CD4-positive, alpha-beta T cell (primary cell): ENCODE data around the gene KRT1. TPM values are rescaled to one million over a fixed set of nuclear protein-coding genes. Genes with fewer than 3 reads are reported as not detected.

Experiments
- ATAC-seq: fragments of 200-7000 bp; cut with Tn5 transposase; one replicate; pipeline ENCODE4 v1.10.0; 2022; ENCODE audit warnings: mild to moderate bottlenecking; ENCODE audit not compliant: poor library complexity
- CTCF ChIA-PET: fragments of 350-600 bp; sonication (Branson Sonifier 250); formaldehyde crosslinking; loops from one replicate; lab custom pipeline; 2021; ENCODE audit warnings: antibody characterized with exemption, inconsistent platforms; lab: Charles Lee
- POLR2A ChIA-PET: fragments of 350-600 bp; sonication (Branson Sonifier 250); formaldehyde crosslinking; loops from one replicate; lab custom pipeline; 2021; ENCODE audit warnings: antibody characterized with exemption, inconsistent platforms; lab: Charles Lee
- DNase-seq, 14 experiments: peaks; one replicate each; pipeline ENCODE4 v3.0.0-alpha.2; 2013 to 2020; ENCODE audit warnings: mixed read lengths in 2 of 14
- H3K27ac ChIP-seq, 2 donors: one replicate each; pipeline versions ENCODE4 v1.5.1 to v1.7.0; 2013; ENCODE audit warnings: low read length in 2 of 2, low read depth in 1 of 2, mild to moderate bottlenecking in 1 of 2
- H3K27me3 ChIP-seq, 2 experiments: 1 replicate in 1 of 2; 2 replicates in 1 of 2; pipeline versions ENCODE4 v1.6.1 to v1.7.0; 2013; ENCODE audit warnings: low read length in 2 of 2, control low read depth in 1 of 2, mild to moderate bottlenecking in 1 of 2, moderate library complexity in 1 of 2; ENCODE audit not compliant: insufficient read depth in 2 of 2, control insufficient read depth in 1 of 2
- H3K36me3 ChIP-seq: one replicate; pipeline ENCODE4 v1.6.1; 2013; ENCODE audit warnings: low read length, control low read depth; ENCODE audit not compliant: insufficient read depth
- H3K4me1 ChIP-seq: one replicate; pipeline ENCODE4 v1.6.1; 2013; ENCODE audit warnings: low read length, control low read depth; ENCODE audit not compliant: insufficient read depth
- H3K4me3 ChIP-seq: one replicate; pipeline ENCODE4 v1.5.1; 2013; ENCODE audit warnings: mild to moderate bottlenecking, low read length, moderate library complexity
- H3K9me3 ChIP-seq, 2 experiments: 1 replicate in 1 of 2; 2 replicates in 1 of 2; pipeline versions ENCODE4 v1.6.1 to v1.7.0; 2013; ENCODE audit warnings: low read length in 2 of 2, mild to moderate bottlenecking in 2 of 2, control low read depth in 1 of 2, moderate library complexity in 1 of 2; ENCODE audit not compliant: control insufficient read depth in 1 of 2, insufficient read depth in 1 of 2
- H3K27ac Mint-ChIP-seq: one replicate; pipeline ENCODE4 v1.8.0; 2020; ENCODE audit warnings: mixed read lengths
- H3K27me3 Mint-ChIP-seq: one replicate; pipeline ENCODE4 v1.8.0; 2021; ENCODE audit warnings: mixed read lengths
- H3K36me3 Mint-ChIP-seq: one replicate; pipeline ENCODE4 v1.8.0; 2021; ENCODE audit warnings: low read depth, mixed read lengths
- H3K4me1 Mint-ChIP-seq: one replicate; pipeline ENCODE4 v1.8.0; 2021; ENCODE audit warnings: low read depth, mixed read lengths
- H3K4me3 Mint-ChIP-seq: one replicate; pipeline ENCODE4 v1.8.0; 2020; ENCODE audit warnings: mild to moderate bottlenecking, mixed read lengths
- H3K9me3 Mint-ChIP-seq: one replicate; pipeline ENCODE4 v1.8.0; 2020; ENCODE audit warnings: mixed read lengths
- intact Hi-C, 2 experiments: fragments of 100-400 bp; cut with DNase I in 1 of 2; cut with micrococcal nuclease in 1 of 2; formaldehyde crosslinking; loops; one replicate each; pipeline versions ENCODE4 v1.15.1 to v1.9.0; 2023 to 2025; cut with DNase I, micrococcal nuclease
- total RNA-seq, 174 experiments: library from RNA in 2 of 174; stranded (reverse) in 2 of 174; gene quantifications; one replicate each; pipeline ENCODE4 v1.2.3 and lab custom pipeline; 2021 to 2026
- TF ChIP-seq, protein P1 (sequence below): fragments of 200-600 bp; IDR thresholded peaks from one replicate; pipeline ENCODE4 v1.8.0; 2022; ENCODE audit warnings: antibody characterized with exemption, mild to moderate bottlenecking

KRT1 gene
- total RNA-seq, 2 experiments from 2014 or later = 3.9 to 4.0 TPM

DNA sequence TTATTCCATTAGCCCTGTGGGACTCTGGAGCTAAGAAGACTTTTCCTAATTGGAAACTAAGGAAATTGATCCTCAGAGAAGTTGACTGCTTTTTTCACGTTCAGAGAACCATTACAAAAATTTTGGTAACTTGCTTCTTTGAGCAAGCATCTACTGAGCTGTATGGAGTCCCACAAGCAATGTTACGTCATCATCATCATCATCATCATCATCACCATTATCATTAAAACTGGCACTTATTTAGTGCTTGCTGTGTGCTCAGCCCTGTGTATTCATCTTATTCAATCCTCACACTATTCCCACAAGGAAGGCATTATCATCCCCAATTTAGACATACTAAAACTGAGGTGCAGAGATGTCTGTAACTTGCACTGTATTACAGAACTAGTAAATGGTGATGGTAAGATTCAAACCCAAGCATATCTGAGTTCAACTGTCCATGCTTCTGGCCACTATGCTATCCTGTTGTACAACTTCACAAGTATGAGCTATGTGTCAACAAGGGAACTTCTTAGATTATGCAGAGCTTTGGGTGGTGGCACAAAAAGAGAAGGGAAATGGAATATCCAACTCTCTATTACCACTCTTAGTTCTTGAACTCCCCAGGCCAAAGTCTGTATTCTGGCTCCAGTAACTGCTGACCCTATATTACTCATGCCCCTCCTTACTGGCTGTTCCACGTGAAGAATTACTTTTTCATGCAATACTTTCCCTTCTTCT lies 6.3 kb downstream of the KRT1 start:
- no peak overlapping the region for H3K4me3 Mint-ChIP-seq
- ChIA-PET CTCF (no interaction called here), POLR2A (interaction anchor here (0.9 kb wide), 1 partner anchor 17 kb away, joined by 3 read pairs; no protein-coding TSS in a partner anchor)
- no peaks in the 10 kb centered on the region for H3K9me3 Mint-ChIP-seq
- H3K27me3 ChIP-seq = no peaks in the 10 kb centered on the region
- TF ChIP-seq, protein P1, sequence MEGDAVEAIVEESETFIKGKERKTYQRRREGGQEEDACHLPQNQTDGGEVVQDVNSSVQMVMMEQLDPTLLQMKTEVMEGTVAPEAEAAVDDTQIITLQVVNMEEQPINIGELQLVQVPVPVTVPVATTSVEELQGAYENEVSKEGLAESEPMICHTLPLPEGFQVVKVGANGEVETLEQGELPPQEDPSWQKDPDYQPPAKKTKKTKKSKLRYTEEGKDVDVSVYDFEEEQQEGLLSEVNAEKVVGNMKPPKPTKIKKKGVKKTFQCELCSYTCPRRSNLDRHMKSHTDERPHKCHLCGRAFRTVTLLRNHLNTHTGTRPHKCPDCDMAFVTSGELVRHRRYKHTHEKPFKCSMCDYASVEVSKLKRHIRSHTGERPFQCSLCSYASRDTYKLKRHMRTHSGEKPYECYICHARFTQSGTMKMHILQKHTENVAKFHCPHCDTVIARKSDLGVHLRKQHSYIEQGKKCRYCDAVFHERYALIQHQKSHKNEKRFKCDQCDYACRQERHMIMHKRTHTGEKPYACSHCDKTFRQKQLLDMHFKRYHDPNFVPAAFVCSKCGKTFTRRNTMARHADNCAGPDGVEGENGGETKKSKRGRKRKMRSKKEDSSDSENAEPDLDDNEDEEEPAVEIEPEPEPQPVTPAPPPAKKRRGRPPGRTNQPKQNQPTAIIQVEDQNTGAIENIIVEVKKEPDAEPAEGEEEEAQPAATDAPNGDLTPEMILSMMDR = no peak
- H3K4me1 Mint-ChIP-seq = peaks cover 27% of the 10 kb centered on the region
- H3K36me3 ChIP-seq = no peaks in the 10 kb centered on the region
- no peak overlapping the region for H3K27ac ChIP-seq
- intact Hi-C loops = no loop called here
- DNase-seq = no peak
- no peaks in the 10 kb centered on the region for H3K9me3 ChIP-seq
- H3K27ac Mint-ChIP-seq = no peak overlapping the region
- peaks cover 4% of the 10 kb centered on the region for H3K4me1 ChIP-seq
- no peak overlapping the region for H3K4me3 ChIP-seq
- ATAC-seq = no peak
- no peaks in the 10 kb centered on the region for H3K27me3 Mint-ChIP-seq
- H3K36me3 Mint-ChIP-seq = no peaks in the 10 kb centered on the region

DNA sequence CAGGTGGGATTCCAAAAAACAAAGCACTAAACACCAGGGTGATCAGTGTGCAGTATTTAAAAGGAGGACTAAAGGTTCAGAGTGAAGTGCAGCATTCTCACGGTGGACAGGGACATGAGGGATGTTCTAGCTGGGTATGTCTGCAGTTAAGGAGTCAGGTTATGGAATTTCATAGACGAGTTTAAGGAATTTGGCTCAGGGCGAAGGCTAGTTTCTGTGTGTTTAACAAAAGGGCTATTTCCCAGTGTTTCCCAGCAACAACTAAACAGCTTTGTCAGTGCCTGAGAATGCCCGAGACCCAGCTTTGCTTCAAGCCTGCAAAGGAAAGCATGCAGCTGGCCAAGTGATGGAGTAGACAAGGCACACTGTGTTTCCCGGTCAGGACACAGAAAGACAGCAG lies 7.0 kb downstream of the KRT1 start:
- TF ChIP-seq, protein P1 = no peak
- no peaks in the 10 kb centered on the region for H3K9me3 Mint-ChIP-seq
- Histone ChIP-seq H3K4me1 (peaks cover 4% of the 10 kb centered on the region), H3K27me3 (no peaks in the 10 kb centered on the region), H3K9me3 (no peaks in the 10 kb centered on the region), H3K4me3 (no peak overlapping the region), H3K36me3 (no peaks in the 10 kb centered on the region), H3K27ac (no peak overlapping the region)
- no peaks in the 10 kb centered on the region for H3K27me3 Mint-ChIP-seq
- peaks cover 27% of the 10 kb centered on the region for H3K4me1 Mint-ChIP-seq
- ATAC-seq = no peak
- CTCF ChIA-PET = no interaction called here
- POLR2A ChIA-PET = interaction anchor here (0.9 to 1.1 kb wide), 2 partner anchors 17 to 44 kb away, joined by 3 read pairs; no protein-coding TSS in a partner anchor
- no peak overlapping the region for H3K27ac Mint-ChIP-seq
- no peaks in the 10 kb centered on the region for H3K36me3 Mint-ChIP-seq
- H3K4me3 Mint-ChIP-seq = no peak overlapping the region
- intact Hi-C loops = no loop called here
- no peak for DNase-seq

DNA sequence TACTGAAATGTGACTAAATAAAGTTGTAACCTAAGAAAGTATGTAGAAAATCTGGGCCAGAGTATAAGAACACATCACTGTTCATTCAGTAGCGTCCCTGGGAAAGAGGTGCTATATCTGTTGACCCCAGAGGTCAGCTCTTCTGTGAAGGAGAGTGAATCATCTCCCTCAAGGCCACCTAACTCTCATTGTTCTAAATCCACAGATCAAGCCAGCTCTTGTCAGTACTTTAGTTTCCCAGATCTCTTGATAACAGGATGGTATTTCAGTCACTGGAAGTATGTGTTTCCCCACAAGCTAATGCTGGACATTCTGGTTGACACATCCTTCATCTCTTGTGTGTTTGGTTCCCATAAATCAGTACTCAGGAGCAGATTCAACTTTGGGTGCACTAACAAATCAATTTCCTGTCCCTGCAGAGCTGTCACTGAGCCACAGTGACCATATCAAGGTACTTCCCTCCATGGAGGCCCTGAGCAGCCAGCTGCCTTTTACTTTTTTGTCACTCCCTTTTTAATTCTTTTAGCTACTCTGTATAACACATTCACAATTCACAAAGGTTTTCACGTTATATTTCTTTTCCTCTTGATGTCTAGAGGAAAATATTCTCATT lies 7.8 kb downstream of the KRT1 start:
- H3K27me3 ChIP-seq = no peaks in the 10 kb centered on the region
- H3K4me1 Mint-ChIP-seq = peaks cover 27% of the 10 kb centered on the region
- H3K27ac Mint-ChIP-seq = no peak overlapping the region
- intact Hi-C loops = no loop called here
- no peaks in the 10 kb centered on the region for H3K9me3 Mint-ChIP-seq
- ATAC-seq = no peak
- TF ChIP-seq, protein P1 = no peak
- H3K9me3 ChIP-seq = no peaks in the 10 kb centered on the region
- H3K4me3 Mint-ChIP-seq = no peak overlapping the region
- no peak overlapping the region for H3K4me3 ChIP-seq
- DNase-seq = no peak
- CTCF ChIA-PET = no interaction called here
- POLR2A ChIA-PET = interaction anchor here (1.1 kb wide), 1 partner anchor 43 kb away, joined by 3 read pairs; no protein-coding TSS in a partner anchor
- no peaks in the 10 kb centered on the region for H3K36me3 Mint-ChIP-seq
- no peaks in the 10 kb centered on the region for H3K4me1 ChIP-seq
- no peak overlapping the region for H3K27ac ChIP-seq
- no peaks in the 10 kb centered on the region for H3K36me3 ChIP-seq
- no peaks in the 10 kb centered on the region for H3K27me3 Mint-ChIP-seq
